GM12875 (cell line): ENCODE results near the gene RNU6-9.

Source experiments
- H3K4me3 ChIP-seq: one replicate; pipeline ENCODE4 v1.5.1; 2011; ENCODE audit warnings: low read depth, low read length, control low read depth
- TF ChIP-seq, protein P1 (sequence below): IDR thresholded peaks from 2 replicates; pipeline ENCODE4 v1.5.1; 2011; ENCODE audit warnings: low read depth, mild to moderate bottlenecking, control low read depth, inconsistent platforms, low read length, moderate library complexity, borderline replicate concordance; ENCODE audit not compliant: insufficient read depth

RNU6-9 gene

DNA sequence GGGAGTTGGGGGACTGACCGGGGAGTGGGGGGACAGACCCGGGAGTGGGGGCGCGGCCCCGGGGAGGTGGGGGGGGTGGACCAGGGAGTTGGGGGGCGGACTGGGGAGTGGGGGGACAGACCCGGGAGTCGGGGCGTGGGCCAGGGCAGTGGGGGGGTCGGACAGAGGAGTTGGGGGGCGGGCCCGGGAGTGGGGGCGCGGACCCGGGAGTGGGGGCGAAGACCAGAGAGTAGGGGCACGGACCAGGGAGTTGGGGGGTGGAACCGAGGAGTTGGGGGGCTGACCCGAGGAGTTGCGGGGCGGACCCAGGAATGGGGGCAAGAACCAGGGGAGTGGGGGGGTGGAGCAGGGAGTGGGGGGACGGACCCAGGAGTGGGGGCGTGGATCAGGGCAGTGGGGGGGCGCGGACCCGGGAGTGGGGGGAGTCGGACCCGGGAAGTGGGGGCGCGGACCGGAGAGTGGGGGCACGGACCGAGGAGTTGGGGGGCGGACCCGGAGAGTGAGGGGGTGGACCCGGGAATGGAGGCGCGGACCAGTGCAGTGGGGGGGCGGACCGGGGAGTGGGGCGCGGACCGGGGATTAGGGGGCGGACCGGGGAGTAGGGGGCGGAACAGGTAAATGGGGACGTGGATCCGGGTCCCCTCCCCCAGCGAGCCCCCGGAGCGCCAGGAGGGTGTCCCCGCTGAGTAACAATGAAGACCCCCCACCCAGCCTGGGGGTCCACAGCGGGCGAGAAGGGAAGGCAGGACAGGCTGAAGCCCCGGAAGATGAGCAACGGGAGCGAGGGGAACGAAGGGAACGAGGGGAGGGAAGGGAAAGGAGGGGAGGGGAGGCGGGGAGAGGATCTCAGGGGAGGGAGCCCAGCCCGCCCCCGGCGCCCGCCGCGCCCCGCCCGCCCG lies 19.1 kb downstream of the RNU6-9 start:
- H3K4me3 ChIP-seq: peak overlapping the region; percentile 76
- TF ChIP-seq, protein P1, sequence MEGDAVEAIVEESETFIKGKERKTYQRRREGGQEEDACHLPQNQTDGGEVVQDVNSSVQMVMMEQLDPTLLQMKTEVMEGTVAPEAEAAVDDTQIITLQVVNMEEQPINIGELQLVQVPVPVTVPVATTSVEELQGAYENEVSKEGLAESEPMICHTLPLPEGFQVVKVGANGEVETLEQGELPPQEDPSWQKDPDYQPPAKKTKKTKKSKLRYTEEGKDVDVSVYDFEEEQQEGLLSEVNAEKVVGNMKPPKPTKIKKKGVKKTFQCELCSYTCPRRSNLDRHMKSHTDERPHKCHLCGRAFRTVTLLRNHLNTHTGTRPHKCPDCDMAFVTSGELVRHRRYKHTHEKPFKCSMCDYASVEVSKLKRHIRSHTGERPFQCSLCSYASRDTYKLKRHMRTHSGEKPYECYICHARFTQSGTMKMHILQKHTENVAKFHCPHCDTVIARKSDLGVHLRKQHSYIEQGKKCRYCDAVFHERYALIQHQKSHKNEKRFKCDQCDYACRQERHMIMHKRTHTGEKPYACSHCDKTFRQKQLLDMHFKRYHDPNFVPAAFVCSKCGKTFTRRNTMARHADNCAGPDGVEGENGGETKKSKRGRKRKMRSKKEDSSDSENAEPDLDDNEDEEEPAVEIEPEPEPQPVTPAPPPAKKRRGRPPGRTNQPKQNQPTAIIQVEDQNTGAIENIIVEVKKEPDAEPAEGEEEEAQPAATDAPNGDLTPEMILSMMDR: no peak

DNA sequence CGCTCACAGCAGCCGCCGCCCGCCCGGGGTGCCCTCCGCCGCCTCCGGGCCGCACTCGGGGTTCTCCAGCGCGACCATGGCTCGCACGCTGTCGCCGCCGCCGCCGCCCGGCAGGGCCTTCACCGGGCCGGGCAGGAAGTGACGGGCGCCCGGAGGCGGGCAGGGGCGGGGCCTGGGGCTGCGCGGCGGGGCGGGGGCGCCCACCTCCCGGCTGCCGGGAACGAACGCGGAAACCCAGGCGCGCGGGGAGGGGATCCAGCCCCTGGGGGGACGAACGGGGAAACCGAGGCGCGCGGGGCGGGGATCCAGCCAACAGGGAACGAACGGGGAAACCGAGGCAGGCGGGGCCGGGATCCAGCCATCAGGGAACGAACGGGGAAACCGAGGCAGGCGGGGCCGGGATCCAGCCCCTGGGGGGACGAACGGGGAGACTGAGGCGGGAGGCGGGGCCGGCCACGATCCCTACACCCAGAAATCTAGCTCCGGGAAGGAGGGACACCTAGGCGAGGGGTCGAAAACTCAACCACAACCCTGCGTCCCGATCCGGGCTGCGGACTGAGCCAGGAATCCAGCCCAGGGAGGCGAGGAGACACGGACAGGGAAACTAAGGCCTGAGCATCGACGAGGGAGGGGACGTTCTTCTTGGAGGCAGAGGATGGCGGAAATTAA lies 19.9 kb downstream of the RNU6-9 start, which contains the start of gene R3HDM4:
R3HDM4 (minus strand) TSS at position 140 of the 669 bp plus-strand sequence; CDS start at position 78, 62 bp downstream.
- H3K4me3 ChIP-seq: peak within 1 kb of the TSS; percentile 76
- TF ChIP-seq, protein P1: no peak

DNA sequence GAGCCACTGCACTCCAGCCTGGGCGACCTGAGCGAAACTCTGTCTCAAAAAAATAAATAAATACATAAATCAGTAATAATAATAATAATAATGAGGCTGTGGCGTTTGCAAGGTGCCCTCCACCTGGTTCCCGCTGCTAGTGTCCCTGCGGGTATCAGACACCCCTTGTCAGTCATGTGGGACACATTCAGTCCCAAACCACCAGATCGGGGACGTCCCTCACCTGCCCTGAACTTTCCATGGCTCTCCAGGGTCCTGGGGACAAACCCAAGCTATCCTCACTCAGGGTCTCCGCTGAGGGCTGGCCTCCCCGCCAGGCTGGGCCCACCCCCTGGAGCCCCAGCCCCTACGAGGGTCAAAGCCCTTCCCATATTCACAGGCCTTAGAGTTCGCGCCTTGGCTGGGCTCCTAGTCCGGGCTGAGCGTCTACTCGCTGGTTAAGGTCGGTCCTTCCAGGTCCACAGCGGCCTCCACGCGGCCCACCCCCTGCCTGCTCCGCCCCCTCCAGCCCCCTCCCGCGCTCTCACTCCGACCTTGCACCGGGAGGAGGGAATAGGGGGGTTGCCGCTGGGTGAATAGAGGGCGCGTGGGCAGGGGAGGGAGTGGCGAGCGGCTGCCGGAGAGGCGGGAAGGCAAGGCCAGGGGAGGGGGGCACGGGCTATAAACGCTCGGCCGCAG lies 23.5 kb downstream of the RNU6-9 start:
- TF ChIP-seq, protein P1: no peak
- H3K4me3 ChIP-seq: peak overlapping the region; percentile 23

DNA sequence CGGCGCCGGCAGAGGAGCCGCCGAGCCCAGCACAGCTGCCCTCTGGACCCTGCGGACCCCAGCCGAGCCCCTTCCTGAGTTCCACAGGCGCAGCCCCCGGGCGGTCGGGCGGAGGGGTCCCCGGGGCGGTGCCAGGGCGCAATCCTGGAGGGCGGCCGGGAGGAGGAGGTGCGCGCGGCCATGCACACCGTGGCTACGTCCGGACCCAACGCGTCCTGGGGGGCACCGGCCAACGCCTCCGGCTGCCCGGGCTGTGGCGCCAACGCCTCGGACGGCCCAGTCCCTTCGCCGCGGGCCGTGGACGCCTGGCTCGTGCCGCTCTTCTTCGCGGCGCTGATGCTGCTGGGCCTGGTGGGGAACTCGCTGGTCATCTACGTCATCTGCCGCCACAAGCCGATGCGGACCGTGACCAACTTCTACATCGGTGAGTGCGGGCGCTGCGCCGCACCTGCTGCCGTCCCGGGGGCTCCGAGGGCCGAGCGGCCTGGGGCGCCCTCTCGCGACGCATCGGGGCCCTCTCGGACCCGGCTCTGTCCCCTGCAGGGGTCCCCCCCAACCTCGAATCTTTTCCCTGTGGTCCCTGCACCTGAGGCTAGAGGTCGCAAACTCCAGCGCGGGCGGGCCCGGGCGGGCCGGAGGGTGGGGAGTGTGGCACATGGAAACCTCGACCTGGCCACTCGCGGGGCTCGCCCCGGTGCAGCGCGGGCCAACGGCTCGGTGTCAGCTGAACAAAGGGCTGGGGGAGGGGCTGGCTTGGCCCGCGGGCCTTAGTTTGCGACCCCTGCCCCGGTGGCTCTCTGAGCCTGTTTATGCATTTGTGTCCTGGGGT lies 24.3 kb downstream of the RNU6-9 start, which contains the start of gene KISS1R:
KISS1R (plus strand) TSS at position 11 of the 829 bp plus-strand sequence; CDS start at position 181, 170 bp downstream.
- TF ChIP-seq, protein P1: peak; percentile 83
- H3K4me3 ChIP-seq: peak within 1 kb of the TSS; percentile 23

DNA sequence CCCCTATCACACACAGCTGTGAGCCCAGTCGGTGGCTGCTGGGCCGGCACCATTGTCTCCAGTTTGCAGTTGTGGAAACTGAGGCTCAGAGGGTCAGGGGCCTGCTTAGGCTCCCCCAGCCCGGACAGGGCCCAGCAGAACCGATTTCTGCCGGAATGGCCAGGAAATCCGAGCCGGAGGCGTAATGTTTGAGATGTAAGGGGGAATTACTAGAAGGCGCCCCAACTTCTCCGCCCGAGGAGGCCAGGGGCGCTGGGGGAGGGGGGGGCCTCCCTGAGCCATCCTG lies 24.8 kb downstream of the RNU6-9 start:
- no peak overlapping the region for H3K4me3 ChIP-seq
- TF ChIP-seq, protein P1: no peak

DNA sequence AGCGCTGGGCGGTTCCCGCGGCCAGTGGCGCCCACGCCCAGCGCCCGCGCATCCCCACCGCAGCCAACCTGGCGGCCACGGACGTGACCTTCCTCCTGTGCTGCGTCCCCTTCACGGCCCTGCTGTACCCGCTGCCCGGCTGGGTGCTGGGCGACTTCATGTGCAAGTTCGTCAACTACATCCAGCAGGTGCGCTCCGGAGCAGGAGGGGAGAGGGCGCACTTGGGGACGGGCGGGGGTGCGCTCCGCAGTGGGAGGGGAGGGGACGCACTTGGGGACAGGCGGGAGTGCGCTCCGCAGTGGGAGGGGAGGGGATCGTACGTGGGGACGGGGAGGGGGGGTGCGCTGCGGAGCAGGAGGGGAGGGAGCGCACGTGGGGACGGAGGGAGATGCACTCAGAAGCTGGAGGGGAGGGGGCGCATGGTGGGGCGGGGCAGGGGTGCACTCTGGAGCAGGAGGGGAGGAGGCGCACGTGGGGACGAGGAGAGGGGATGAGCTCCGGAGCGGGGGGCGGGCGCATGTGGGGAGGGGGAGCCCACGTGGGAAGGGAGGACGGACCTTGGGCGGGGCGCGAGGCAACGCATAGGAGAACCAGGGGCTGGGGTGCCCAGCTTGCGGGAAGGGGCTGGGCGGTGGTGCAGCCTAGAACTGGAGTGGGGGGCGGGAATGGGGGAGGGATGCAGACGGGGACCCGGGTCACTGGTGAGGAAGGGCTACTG lies 25.4 kb downstream of the RNU6-9 start:
- TF ChIP-seq, protein P1: no peak
- H3K4me3 ChIP-seq: no peak overlapping the region
